CD4-positive, alpha-beta T cell (primary cell): Measurements from ENCODE around the gene ALKBH5. TPM values are rescaled to one million over a fixed set of nuclear protein-coding genes. Genes with fewer than 3 reads are reported as not detected.
A peak's percentile ranks its signal among the peaks of the same experiment; 100 is the strongest.

Experiments
- ATAC-seq: fragments of 200-7000 bp; cut with Tn5 transposase; one replicate; pipeline ENCODE4 v1.10.0; 2022; ENCODE audit warnings: mild to moderate bottlenecking; ENCODE audit not compliant: poor library complexity
- CTCF ChIA-PET: fragments of 350-600 bp; sonication (Branson Sonifier 250); formaldehyde crosslinking; loops from one replicate; lab custom pipeline; 2021; ENCODE audit warnings: antibody characterized with exemption, inconsistent platforms; lab: Charles Lee
- POLR2A ChIA-PET: fragments of 350-600 bp; sonication (Branson Sonifier 250); formaldehyde crosslinking; loops from one replicate; lab custom pipeline; 2021; ENCODE audit warnings: antibody characterized with exemption, inconsistent platforms; lab: Charles Lee
- DNase-seq, 14 experiments: peaks; one replicate each; pipeline ENCODE4 v3.0.0-alpha.2; 2013 to 2020; ENCODE audit warnings: mixed read lengths in 2 of 14
- H3K27ac ChIP-seq, 2 donors: one replicate each; pipeline versions ENCODE4 v1.5.1 to v1.7.0; 2013; ENCODE audit warnings: low read length in 2 of 2, low read depth in 1 of 2, mild to moderate bottlenecking in 1 of 2
- H3K27me3 ChIP-seq, 2 experiments: 1 replicate in 1 of 2; 2 replicates in 1 of 2; pipeline versions ENCODE4 v1.6.1 to v1.7.0; 2013; ENCODE audit warnings: low read length in 2 of 2, control low read depth in 1 of 2, mild to moderate bottlenecking in 1 of 2, moderate library complexity in 1 of 2; ENCODE audit not compliant: insufficient read depth in 2 of 2, control insufficient read depth in 1 of 2
- H3K36me3 ChIP-seq: one replicate; pipeline ENCODE4 v1.6.1; 2013; ENCODE audit warnings: low read length, control low read depth; ENCODE audit not compliant: insufficient read depth
- H3K4me1 ChIP-seq: one replicate; pipeline ENCODE4 v1.6.1; 2013; ENCODE audit warnings: low read length, control low read depth; ENCODE audit not compliant: insufficient read depth
- H3K4me3 ChIP-seq: one replicate; pipeline ENCODE4 v1.5.1; 2013; ENCODE audit warnings: mild to moderate bottlenecking, low read length, moderate library complexity
- H3K9me3 ChIP-seq, 2 experiments: 1 replicate in 1 of 2; 2 replicates in 1 of 2; pipeline versions ENCODE4 v1.6.1 to v1.7.0; 2013; ENCODE audit warnings: low read length in 2 of 2, mild to moderate bottlenecking in 2 of 2, control low read depth in 1 of 2, moderate library complexity in 1 of 2; ENCODE audit not compliant: control insufficient read depth in 1 of 2, insufficient read depth in 1 of 2
- H3K27ac Mint-ChIP-seq: one replicate; pipeline ENCODE4 v1.8.0; 2020; ENCODE audit warnings: mixed read lengths
- H3K27me3 Mint-ChIP-seq: one replicate; pipeline ENCODE4 v1.8.0; 2021; ENCODE audit warnings: mixed read lengths
- H3K36me3 Mint-ChIP-seq: one replicate; pipeline ENCODE4 v1.8.0; 2021; ENCODE audit warnings: low read depth, mixed read lengths
- H3K4me1 Mint-ChIP-seq: one replicate; pipeline ENCODE4 v1.8.0; 2021; ENCODE audit warnings: low read depth, mixed read lengths
- H3K4me3 Mint-ChIP-seq: one replicate; pipeline ENCODE4 v1.8.0; 2020; ENCODE audit warnings: mild to moderate bottlenecking, mixed read lengths
- H3K9me3 Mint-ChIP-seq: one replicate; pipeline ENCODE4 v1.8.0; 2020; ENCODE audit warnings: mixed read lengths
- intact Hi-C, 2 experiments: fragments of 100-400 bp; cut with DNase I in 1 of 2; cut with micrococcal nuclease in 1 of 2; formaldehyde crosslinking; loops; one replicate each; pipeline versions ENCODE4 v1.15.1 to v1.9.0; 2023 to 2025; cut with DNase I, micrococcal nuclease
- total RNA-seq, 174 experiments: library from RNA in 2 of 174; stranded (reverse) in 2 of 174; gene quantifications; one replicate each; pipeline ENCODE4 v1.2.3 and lab custom pipeline; 2021 to 2026
- TF ChIP-seq, protein P1 (sequence below): fragments of 200-600 bp; IDR thresholded peaks from one replicate; pipeline ENCODE4 v1.8.0; 2022; ENCODE audit warnings: antibody characterized with exemption, mild to moderate bottlenecking

ALKBH5 gene
- total RNA-seq, 2 experiments from 2014 or later: 117 to 119 TPM

DNA sequence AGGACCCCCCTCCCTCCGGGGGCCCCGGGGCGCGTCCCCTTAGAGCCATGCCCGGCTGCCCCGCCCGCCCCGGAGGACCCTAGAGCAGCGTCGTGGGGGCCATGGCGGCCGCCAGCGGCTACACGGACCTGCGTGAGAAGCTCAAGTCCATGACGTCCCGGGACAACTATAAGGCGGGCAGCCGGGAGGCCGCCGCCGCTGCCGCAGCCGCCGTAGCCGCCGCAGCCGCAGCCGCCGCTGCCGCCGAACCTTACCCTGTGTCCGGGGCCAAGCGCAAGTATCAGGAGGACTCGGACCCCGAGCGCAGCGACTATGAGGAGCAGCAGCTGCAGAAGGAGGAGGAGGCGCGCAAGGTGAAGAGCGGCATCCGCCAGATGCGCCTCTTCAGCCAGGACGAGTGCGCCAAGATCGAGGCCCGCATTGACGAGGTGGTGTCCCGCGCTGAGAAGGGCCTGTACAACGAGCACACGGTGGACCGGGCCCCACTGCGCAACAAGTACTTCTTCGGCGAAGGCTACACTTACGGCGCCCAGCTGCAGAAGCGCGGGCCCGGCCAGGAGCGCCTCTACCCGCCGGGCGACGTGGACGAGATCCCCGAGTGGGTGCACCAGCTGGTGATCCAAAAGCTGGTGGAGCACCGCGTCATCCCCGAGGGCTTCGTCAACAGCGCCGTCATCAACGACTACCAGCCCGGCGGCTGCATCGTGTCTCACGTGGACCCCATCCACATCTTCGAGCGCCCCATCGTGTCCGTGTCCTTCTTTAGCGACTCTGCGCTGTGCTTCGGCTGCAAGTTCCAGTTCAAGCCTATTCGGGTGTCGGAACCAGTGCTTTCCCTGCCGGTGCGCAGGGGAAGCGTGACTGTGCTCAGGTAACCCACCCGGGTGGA is 759 bp downstream of the ALKBH5 start:
- TF ChIP-seq, protein P1, sequence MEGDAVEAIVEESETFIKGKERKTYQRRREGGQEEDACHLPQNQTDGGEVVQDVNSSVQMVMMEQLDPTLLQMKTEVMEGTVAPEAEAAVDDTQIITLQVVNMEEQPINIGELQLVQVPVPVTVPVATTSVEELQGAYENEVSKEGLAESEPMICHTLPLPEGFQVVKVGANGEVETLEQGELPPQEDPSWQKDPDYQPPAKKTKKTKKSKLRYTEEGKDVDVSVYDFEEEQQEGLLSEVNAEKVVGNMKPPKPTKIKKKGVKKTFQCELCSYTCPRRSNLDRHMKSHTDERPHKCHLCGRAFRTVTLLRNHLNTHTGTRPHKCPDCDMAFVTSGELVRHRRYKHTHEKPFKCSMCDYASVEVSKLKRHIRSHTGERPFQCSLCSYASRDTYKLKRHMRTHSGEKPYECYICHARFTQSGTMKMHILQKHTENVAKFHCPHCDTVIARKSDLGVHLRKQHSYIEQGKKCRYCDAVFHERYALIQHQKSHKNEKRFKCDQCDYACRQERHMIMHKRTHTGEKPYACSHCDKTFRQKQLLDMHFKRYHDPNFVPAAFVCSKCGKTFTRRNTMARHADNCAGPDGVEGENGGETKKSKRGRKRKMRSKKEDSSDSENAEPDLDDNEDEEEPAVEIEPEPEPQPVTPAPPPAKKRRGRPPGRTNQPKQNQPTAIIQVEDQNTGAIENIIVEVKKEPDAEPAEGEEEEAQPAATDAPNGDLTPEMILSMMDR: no peak
- Mint-ChIP-seq H3K9me3 (no peaks in the 10 kb centered on the region), H3K27me3 (no peaks in the 10 kb centered on the region), H3K4me1 (peaks cover 63% of the 10 kb centered on the region), H3K4me3 (peak overlapping the region; percentile 98), H3K27ac (peak overlapping the region; percentile 97), H3K36me3 (peaks cover 46% of the 10 kb centered on the region)
- peak overlapping the region; percentile 88 for H3K4me3 ChIP-seq
- no peaks in the 10 kb centered on the region for H3K9me3 ChIP-seq
- H3K27me3 ChIP-seq: no peaks in the 10 kb centered on the region
- ChIA-PET POLR2A (interaction anchor here (0.6 to 3.1 kb wide), 22 partner anchors 8 to 1827 kb away, joined by 3 to 17 read pairs (median 4); partner anchors contain the start of genes DRC3, MAPK7, MIEF2 and TOM1L2), CTCF (interaction anchor here (1.6 to 1.8 kb wide), 2 partner anchors 33 to 44 kb away, joined by 4 to 5 read pairs; no protein-coding TSS in a partner anchor)
- DNase-seq (peak; percentile 45 to 91 (median 74)), ATAC-seq (peak; percentile 31)
- intact Hi-C loops: loop anchor here (1.0 to 10.0 kb wide), 5 partner anchors 33 to 900 kb away; partner anchors contain the start of genes COPS3 (in 1 of the 2) and PEMT (in 1 of the 2)
- H3K4me1 ChIP-seq: peaks cover 64% of the 10 kb centered on the region
- H3K36me3 ChIP-seq: peaks cover 18% of the 10 kb centered on the region
- H3K27ac ChIP-seq: peak overlapping the region; percentile 78 to 92

DNA sequence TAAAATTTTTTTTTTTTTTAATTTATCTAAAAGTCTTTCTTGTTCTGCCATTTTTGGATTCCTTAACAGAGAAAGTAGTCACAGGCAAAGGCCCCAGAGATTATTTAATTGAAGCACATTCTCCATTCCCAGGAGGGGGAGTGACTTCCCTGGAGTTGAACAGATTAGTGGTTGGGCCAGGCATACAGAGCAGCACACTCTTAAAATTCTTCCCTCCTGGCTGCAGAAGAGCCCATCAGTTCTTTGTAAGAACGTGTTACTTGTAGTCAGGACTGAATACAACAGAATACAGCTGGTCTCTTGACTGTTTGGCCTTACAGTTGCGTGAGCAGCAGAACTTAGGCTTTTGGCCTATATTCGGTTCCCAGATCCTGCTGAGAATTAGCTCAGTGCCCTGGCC is 1.8 kb downstream of the ALKBH5 start:
- peak overlapping the region; percentile 98 for H3K4me3 Mint-ChIP-seq
- peak overlapping the region; percentile 97 for H3K27ac Mint-ChIP-seq
- POLR2A ChIA-PET: interaction anchor here (1.1 to 3.1 kb wide), 4 partner anchors 11 to 1192 kb away, joined by 3 to 17 read pairs (median 7); partner anchors contain the start of gene MAPK7
- Histone ChIP-seq H3K9me3 (no peaks in the 10 kb centered on the region), H3K4me1 (peaks cover 74% of the 10 kb centered on the region), H3K27me3 (no peaks in the 10 kb centered on the region), H3K4me3 (peak overlapping the region; percentile 88), H3K36me3 (peaks cover 24% of the 10 kb centered on the region), H3K27ac (no peak overlapping the region)
- H3K9me3 Mint-ChIP-seq: no peaks in the 10 kb centered on the region
- peaks cover 53% of the 10 kb centered on the region for H3K36me3 Mint-ChIP-seq
- CTCF ChIA-PET: interaction anchor here (1.8 kb wide), 1 partner anchor 45 kb away, joined by 4 read pairs; no protein-coding TSS in a partner anchor
- DNase-seq: no peak
- TF ChIP-seq, protein P1: no peak
- peaks cover 73% of the 10 kb centered on the region for H3K4me1 Mint-ChIP-seq
- no peak for ATAC-seq
- intact Hi-C loops: loop anchor here (2.0 to 10.0 kb wide), 2 partner anchors 71 to 901 kb away; partner anchors contain the start of gene COPS3 (in 1 of the 2)
- H3K27me3 Mint-ChIP-seq: no peaks in the 10 kb centered on the region

GRCh38 chr17:18185832-18186626 is 2.4 kb downstream of the ALKBH5 start:
- Mint-ChIP-seq H3K27ac (peak overlapping the region; percentile 97), H3K9me3 (no peaks in the 10 kb centered on the region), H3K27me3 (no peaks in the 10 kb centered on the region), H3K4me3 (peak overlapping the region; percentile 98), H3K4me1 (peaks cover 79% of the 10 kb centered on the region), H3K36me3 (peaks cover 59% of the 10 kb centered on the region)
- Histone ChIP-seq H3K4me3 (peak overlapping the region; percentile 88), H3K36me3 (peaks cover 27% of the 10 kb centered on the region), H3K27ac (no peak overlapping the region), H3K9me3 (no peaks in the 10 kb centered on the region), H3K27me3 (no peaks in the 10 kb centered on the region), H3K4me1 (peaks cover 81% of the 10 kb centered on the region)
- ChIA-PET POLR2A (interaction anchor here (0.6 kb wide), 1 partner anchor 811 kb away, joined by 3 read pairs; no protein-coding TSS in a partner anchor), CTCF (interaction anchor here (1.2 to 1.8 kb wide), 2 partner anchors 45 to 97 kb away, joined by 3 to 4 read pairs; no protein-coding TSS in a partner anchor)
- ATAC-seq (no peak), DNase-seq (no peak)
- TF ChIP-seq, protein P1: no peak
- intact Hi-C loops: loop anchor here (2.0 to 10.0 kb wide), 2 partner anchors 71 to 901 kb away; partner anchors contain the start of gene COPS3 (in 1 of the 2)
